NCI-H345 treated with DMSO at 0.1 percent for 48 hours (cell line): Measurements from ENCODE around the gene TMEM183A.

Experiments used
- DNase-seq: peaks from one replicate; lab custom pipeline; 2025; ENCODE audit not compliant: unreplicated experiment; lab: John Stamatoyannopoulos, UW

TMEM183A gene

GRCh38 chr1:203045821-203046594, 38.8 kb downstream of the TMEM183A start:
- DNase-seq, result no peak

GRCh38 chr1:203046984-203047630, 39.9 kb downstream of the TMEM183A start:
- no peak for DNase-seq

- no peak for DNase-seq
These were observed 40.9 kb downstream of the TMEM183A start for GRCh38 chr1:203048086-203048485.

GRCh38 chr1:203048555-203049051, 41.4 kb downstream of the TMEM183A start:
- DNase-seq, result no peak

GRCh38 chr1:203049077-203049476, 41.9 kb downstream of the TMEM183A start:
- DNase-seq, result no peak

GRCh38 chr1:203049576-203050180, 42.5 kb downstream of the TMEM183A start:
- no peak for DNase-seq

- no peak for DNase-seq
These were observed 43.7 kb downstream of the TMEM183A start for GRCh38 chr1:203050826-203051225.

- DNase-seq, result peak; percentile 71
These were observed 44.7 kb downstream of the TMEM183A start for GRCh38 chr1:203051841-203052324.

- DNase-seq, result no peak
These were observed 45.4 kb downstream of the TMEM183A start for GRCh38 chr1:203052601-203053000.

- no peak for DNase-seq
These were observed 47.0 kb downstream of the TMEM183A start for GRCh38 chr1:203054184-203054583.

- no peak for DNase-seq
These were observed 47.5 kb downstream of the TMEM183A start for GRCh38 chr1:203054642-203055041.

- DNase-seq, result no peak
These were observed 48.1 kb downstream of the TMEM183A start for GRCh38 chr1:203055161-203055799.

GRCh38 chr1:203056012-203056411, 48.8 kb downstream of the TMEM183A start:
- DNase-seq, result no peak

- DNase-seq, result no peak
These were observed 49.3 kb downstream of the TMEM183A start for GRCh38 chr1:203056516-203056915.

GRCh38 chr1:203057911-203058675, 50.9 kb downstream of the TMEM183A start:
- DNase-seq, result no peak

- no peak for DNase-seq
These were observed 51.4 kb downstream of the TMEM183A start for GRCh38 chr1:203058676-203058935.

- DNase-seq, result no peak
These were observed 52.3 kb downstream of the TMEM183A start for GRCh38 chr1:203059485-203059884.

GRCh38 chr1:203060115-203060514, 52.9 kb downstream of the TMEM183A start:
- no peak for DNase-seq

- DNase-seq, result no peak
These were observed 56.1 kb downstream of the TMEM183A start for GRCh38 chr1:203063287-203063686.

GRCh38 chr1:203065191-203065590, 58.0 kb downstream of the TMEM183A start:
- no peak for DNase-seq

GRCh38 chr1:203065986-203066385, 58.8 kb downstream of the TMEM183A start:
- DNase-seq, result no peak
